Inferior parietal cortex (tissue), 1 donor: ENCODE data around the gene BAK1.
"Not testable (repeated sequence)": the region's sequence is repeated elsewhere in the genome, so short reads cannot be mapped to it uniquely, and the experiment has no call there.

Source experiments
- DNase-seq: peaks from one replicate; pipeline ENCODE4 v3.0.0-alpha.2; 2016; ENCODE audit errors: extremely low spot score

Gene BAK1

GRCh38 chr6:33609019-33609418 lies 28.9 kb upstream of the BAK1 start:
- no peak for DNase-seq

GRCh38 chr6:33607784-33608161 lies 27.7 kb upstream of the BAK1 start:
- DNase-seq: no peak

- no peak for DNase-seq
Measured at GRCh38 chr6:33607126-33607783, 27.2 kb upstream of the BAK1 start.

- no peak for DNase-seq
Measured at GRCh38 chr6:33606642-33607041, 26.6 kb upstream of the BAK1 start.

- no peak for DNase-seq
Measured at GRCh38 chr6:33604941-33605854, 25.1 kb upstream of the BAK1 start.

GRCh38 chr6:33602180-33602579 lies 22.1 kb upstream of the BAK1 start:
- DNase-seq: no peak

GRCh38 chr6:33600761-33601160 lies 20.7 kb upstream of the BAK1 start:
- no peak for DNase-seq

- no peak for DNase-seq
Measured at GRCh38 chr6:33599413-33599938, 19.4 kb upstream of the BAK1 start.

GRCh38 chr6:33597551-33598322 lies 17.7 kb upstream of the BAK1 start:
- no peak for DNase-seq

- not testable (repeated sequence) for DNase-seq
Measured at GRCh38 chr6:33596894-33597293, 16.8 kb upstream of the BAK1 start.

- no peak for DNase-seq
Measured at GRCh38 chr6:33595001-33595846, 15.1 kb upstream of the BAK1 start.

- no peak for DNase-seq
Measured at GRCh38 chr6:33593414-33593727, 13.3 kb upstream of the BAK1 start.

GRCh38 chr6:33592595-33593413 lies 12.7 kb upstream of the BAK1 start:
- DNase-seq: no peak

GRCh38 chr6:33592280-33592594 lies 12.2 kb upstream of the BAK1 start:
- no peak for DNase-seq

GRCh38 chr6:33591424-33592032 lies 11.5 kb upstream of the BAK1 start:
- DNase-seq: no peak

GRCh38 chr6:33590531-33591198 lies 10.6 kb upstream of the BAK1 start:
- DNase-seq: no peak

- no peak for DNase-seq
Measured at GRCh38 chr6:33589731-33590530, 9.9 kb upstream of the BAK1 start.

- no peak for DNase-seq
Measured at GRCh38 chr6:33589392-33589730, 9.3 kb upstream of the BAK1 start.

GRCh38 chr6:33588894-33589293 lies 8.8 kb upstream of the BAK1 start:
- no peak for DNase-seq
